ENCODE measurements around the gene SLC6A19. TPM values are rescaled to one million over a fixed set of nuclear protein-coding genes. Genes with fewer than 3 reads are reported as not detected.

Gene SLC6A19
- total and polyA plus RNA-seq, 2 of the 13 experiments (the other 11 are each of a cell fraction or from before 2014, with no cell fraction given): 0.02 TPM; not detected in 1

GRCh38 chr5:1182633-1183423, 18.6 kb upstream of the SLC6A19 start (continued):
- TF ChIP-seq FOXO1 (CRISPR knock-in tag; IDR thresholded peaks at IDR 0.05) (no peak; the same call in 1 of the 2 replicates), PHF8 (CRISPR knock-in tag; IDR thresholded peaks at IDR 0.05) (peak; percentile 54), THAP8 (CRISPR knock-in tag; IDR thresholded peaks at IDR 0.05; ENCODE audit: borderline replicate concordance) (no peak), PTBP1 (IDR thresholded peaks at IDR 0.05; ENCODE audit: low read depth, low read length, poor library complexity, severe bottlenecking) (peak; percentile 35), TEAD2 (CRISPR knock-in tag; IDR thresholded peaks at IDR 0.05) (no peak), ZFYVE20 (CRISPR knock-in tag; IDR thresholded peaks at IDR 0.05; ENCODE audit: borderline replicate concordance, low read depth) (no peak), ZNF530 (CRISPR knock-in tag; IDR thresholded peaks at IDR 0.05; ENCODE audit: low read depth) (no peak), MXI1 (IDR thresholded peaks at IDR 0.05; ENCODE audit: borderline replicate concordance, low read depth, low read length) (no peak), ZNF350 (CRISPR knock-in tag; IDR thresholded peaks at IDR 0.05; ENCODE audit: borderline replicate concordance, low read depth) (peak; percentile 27; the same call in 1 of the 2 replicates), FOXC1 (CRISPR knock-in tag; IDR thresholded peaks at IDR 0.05; ENCODE audit: borderline replicate concordance) (peak; percentile 50; the same call in 1 of the 2 replicates), ZSCAN30 (CRISPR knock-in tag; IDR thresholded peaks at IDR 0.05) (no peak), HIVEP1 (CRISPR knock-in tag; IDR thresholded peaks at IDR 0.05) (peak; percentile 60; the same call in 1 of the 2 replicates), RFX5 (IDR thresholded peaks at IDR 0.05; ENCODE audit: low read depth, low read length) (no peak), MYC (CRISPR knock-in tag; IDR thresholded peaks at IDR 0.05; ENCODE audit: borderline replicate concordance) (peak; percentile 36; the same call in 1 of the 2 replicates), RNF2 (conservative IDR thresholded peaks at IDR 0.05; ENCODE audit: low read depth) (no peak), ZNF501 (CRISPR knock-in tag; IDR thresholded peaks at IDR 0.05) (peak; percentile 75), ZNF30 (CRISPR knock-in tag; IDR thresholded peaks at IDR 0.05) (0 out of 2 replicates have a peak, but pooled peaks have one; percentile 53), ZNF577 (CRISPR knock-in tag; IDR thresholded peaks at IDR 0.05; ENCODE audit: borderline replicate concordance, low read depth) (no peak), KLF16 (CRISPR knock-in tag; IDR thresholded peaks at IDR 0.05) (no peak)
- TF ChIP-seq, protein P1, sequence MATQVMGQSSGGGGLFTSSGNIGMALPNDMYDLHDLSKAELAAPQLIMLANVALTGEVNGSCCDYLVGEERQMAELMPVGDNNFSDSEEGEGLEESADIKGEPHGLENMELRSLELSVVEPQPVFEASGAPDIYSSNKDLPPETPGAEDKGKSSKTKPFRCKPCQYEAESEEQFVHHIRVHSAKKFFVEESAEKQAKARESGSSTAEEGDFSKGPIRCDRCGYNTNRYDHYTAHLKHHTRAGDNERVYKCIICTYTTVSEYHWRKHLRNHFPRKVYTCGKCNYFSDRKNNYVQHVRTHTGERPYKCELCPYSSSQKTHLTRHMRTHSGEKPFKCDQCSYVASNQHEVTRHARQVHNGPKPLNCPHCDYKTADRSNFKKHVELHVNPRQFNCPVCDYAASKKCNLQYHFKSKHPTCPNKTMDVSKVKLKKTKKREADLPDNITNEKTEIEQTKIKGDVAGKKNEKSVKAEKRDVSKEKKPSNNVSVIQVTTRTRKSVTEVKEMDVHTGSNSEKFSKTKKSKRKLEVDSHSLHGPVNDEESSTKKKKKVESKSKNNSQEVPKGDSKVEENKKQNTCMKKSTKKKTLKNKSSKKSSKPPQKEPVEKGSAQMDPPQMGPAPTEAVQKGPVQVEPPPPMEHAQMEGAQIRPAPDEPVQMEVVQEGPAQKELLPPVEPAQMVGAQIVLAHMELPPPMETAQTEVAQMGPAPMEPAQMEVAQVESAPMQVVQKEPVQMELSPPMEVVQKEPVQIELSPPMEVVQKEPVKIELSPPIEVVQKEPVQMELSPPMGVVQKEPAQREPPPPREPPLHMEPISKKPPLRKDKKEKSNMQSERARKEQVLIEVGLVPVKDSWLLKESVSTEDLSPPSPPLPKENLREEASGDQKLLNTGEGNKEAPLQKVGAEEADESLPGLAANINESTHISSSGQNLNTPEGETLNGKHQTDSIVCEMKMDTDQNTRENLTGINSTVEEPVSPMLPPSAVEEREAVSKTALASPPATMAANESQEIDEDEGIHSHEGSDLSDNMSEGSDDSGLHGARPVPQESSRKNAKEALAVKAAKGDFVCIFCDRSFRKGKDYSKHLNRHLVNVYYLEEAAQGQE (IDR thresholded peaks at IDR 0.05; ENCODE audit: borderline replicate concordance in 1 of 2, low read depth in 1 of 2, low read length in 2 of 2): 0 out of 4 replicates have a peak, but pooled peaks of 1 of the 2 experiments have one; percentile 26
- TF ChIP-seq, protein P2, sequence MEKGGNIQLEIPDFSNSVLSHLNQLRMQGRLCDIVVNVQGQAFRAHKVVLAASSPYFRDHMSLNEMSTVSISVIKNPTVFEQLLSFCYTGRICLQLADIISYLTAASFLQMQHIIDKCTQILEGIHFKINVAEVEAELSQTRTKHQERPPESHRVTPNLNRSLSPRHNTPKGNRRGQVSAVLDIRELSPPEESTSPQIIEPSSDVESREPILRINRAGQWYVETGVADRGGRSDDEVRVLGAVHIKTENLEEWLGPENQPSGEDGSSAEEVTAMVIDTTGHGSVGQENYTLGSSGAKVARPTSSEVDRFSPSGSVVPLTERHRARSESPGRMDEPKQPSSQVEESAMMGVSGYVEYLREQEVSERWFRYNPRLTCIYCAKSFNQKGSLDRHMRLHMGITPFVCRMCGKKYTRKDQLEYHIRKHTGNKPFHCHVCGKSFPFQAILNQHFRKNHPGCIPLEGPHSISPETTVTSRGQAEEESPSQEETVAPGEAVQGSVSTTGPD (CRISPR knock-in tag; IDR thresholded peaks at IDR 0.05): no peak
- TF ChIP-seq, protein P3, sequence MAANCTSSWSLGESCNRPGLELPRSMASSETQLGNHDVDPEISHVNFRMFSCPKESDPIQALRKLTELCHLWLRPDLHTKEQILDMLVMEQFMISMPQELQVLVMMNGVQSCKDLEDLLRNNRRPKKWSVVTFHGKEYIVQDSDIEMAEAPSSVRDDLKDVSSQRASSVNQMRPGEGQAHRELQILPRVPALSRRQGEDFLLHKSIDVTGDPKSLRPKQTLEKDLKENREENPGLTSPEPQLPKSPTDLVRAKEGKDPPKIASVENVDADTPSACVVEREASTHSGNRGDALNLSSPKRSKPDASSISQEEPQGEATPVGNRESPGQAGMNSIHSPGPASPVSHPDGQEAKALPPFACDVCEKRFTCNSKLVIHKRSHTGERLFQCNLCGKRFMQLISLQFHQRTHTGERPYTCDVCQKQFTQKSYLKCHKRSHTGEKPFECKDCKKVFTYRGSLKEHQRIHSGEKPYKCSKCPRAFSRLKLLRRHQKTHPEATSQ (CRISPR knock-in tag; IDR thresholded peaks at IDR 0.05; ENCODE audit: borderline replicate concordance): no peak; the same call in 1 of the 2 replicates

Data from HepG2 (cell line).